HL-60 (cell line): ENCODE data around the gene DNMT3A.
A peak's percentile ranks its signal among the peaks of the same experiment; 100 is the strongest.

ENCODE experiments used
- DNase-seq, 2 experiments: peaks; one replicate each; pipeline ENCODE4 v3.0.0-alpha.2; 2010 to 2020; ENCODE audit warnings: low read depth in 1 of 2, low spot score in 1 of 2
- H3K27ac ChIP-seq: fragments of 250-450 bp; sonication (Bioruptor Pico); replicated peaks from 2 replicates; pipeline ENCODE4 v1.5.1; 2020; ENCODE audit warnings: mild to moderate bottlenecking, moderate library complexity
- H3K27me3 ChIP-seq: fragments of 250-450 bp; sonication (Bioruptor Pico); 2 replicates; pipeline ENCODE4 v1.5.1; 2021; ENCODE audit warnings: mild to moderate bottlenecking, moderate library complexity; ENCODE audit not compliant: insufficient read depth, poor library complexity, severe bottlenecking
- H3K4me3 ChIP-seq: replicated peaks from 2 replicates; pipeline ENCODE4 v1.5.1; 2011; ENCODE audit warnings: mild to moderate bottlenecking, control low read depth, low read length; ENCODE audit not compliant: insufficient read depth
- CTCF ChIP-seq: IDR thresholded peaks from one replicate; pipeline ENCODE4 v1.5.1; 2011; ENCODE audit warnings: low read length, control low read depth, inconsistent platforms; ENCODE audit not compliant: insufficient read depth
- GABPA ChIP-seq: IDR thresholded peaks from 2 replicates; pipeline ENCODE4 v1.6.1; 2012; ENCODE audit warnings: low read depth
- POLR2AphosphoS5 ChIP-seq: IDR thresholded peaks from 2 replicates; pipeline ENCODE4 v1.6.1; 2012; ENCODE audit warnings: low read depth
- REST ChIP-seq: IDR thresholded peaks from 2 replicates; pipeline ENCODE4 v1.6.1; 2012; ENCODE audit warnings: low read depth; ENCODE audit not compliant: insufficient replicate concordance
- SPI1 ChIP-seq: IDR thresholded peaks from 2 replicates; pipeline ENCODE4 v1.6.1; 2012; ENCODE audit warnings: low read depth, mild to moderate bottlenecking, borderline replicate concordance

Gene DNMT3A

GRCh38 chr2:25220313-25220712 is 121.4 kb downstream of the DNMT3A start:
- Histone ChIP-seq H3K27me3 (no peaks in the 10 kb centered on the region), H3K4me3 (no peak overlapping the region), H3K27ac (no peak overlapping the region)
- no peak for DNase-seq
- TF ChIP-seq GABPA = no peak
- no peak for TF ChIP-seq SPI1
- TF ChIP-seq REST = no peak
- no peak for TF ChIP-seq POLR2AphosphoS5
- no peak for TF ChIP-seq CTCF

GRCh38 chr2:25219621-25220020 is 122.1 kb downstream of the DNMT3A start:
- no peak for DNase-seq
- no peak for TF ChIP-seq SPI1
- Histone ChIP-seq H3K27me3 (no peaks in the 10 kb centered on the region), H3K4me3 (no peak overlapping the region), H3K27ac (no peak overlapping the region)

- no peaks in the 10 kb centered on the region for H3K27me3 ChIP-seq
- peak; percentile 26; the same call in 1 of the 2 replicates for TF ChIP-seq SPI1
- no peak for TF ChIP-seq CTCF
- H3K27ac ChIP-seq = no peak overlapping the region
- DNase-seq = no peak
- H3K4me3 ChIP-seq = no peak overlapping the region
Observed at GRCh38 chr2:25218100-25218499, 123.6 kb downstream of the DNMT3A start.

GRCh38 chr2:25215948-25216679 is 125.6 kb downstream of the DNMT3A start:
- H3K27ac ChIP-seq = no peak overlapping the region
- peak overlapping the region; percentile 36 for H3K4me3 ChIP-seq
- peak; percentile 49 for DNase-seq
- TF ChIP-seq CTCF (no peak), SPI1 (no peak), GABPA (no peak), REST (no peak), POLR2AphosphoS5 (no peak)
- H3K27me3 ChIP-seq = no peaks in the 10 kb centered on the region
